ENCODE results near the gene ERN1. TPM values are rescaled to one million over a fixed set of nuclear protein-coding genes. Genes with fewer than 3 reads are reported as not detected.

Gene ERN1
- total and polyA plus RNA-seq, 2 of the 13 experiments (the other 11 are each of a cell fraction or from before 2014, with no cell fraction given) = 6.0 to 12.7 TPM

GRCh38 chr17:64110379-64111152 is 19.4 kb downstream of the ERN1 start:
- Histone ChIP-seq H2AFZ (ENCODE audit: low read length) (no peak overlapping the region), H3K79me2 (ENCODE audit: insufficient read depth, low read length) (peaks cover 29% of the 10 kb centered on the region), H3K36me3 (replicated peaks in 1 of 2; ENCODE audit: control insufficient read depth in 1 of 2, insufficient read depth in 2 of 2, low read length in 2 of 2) (no peaks in the 10 kb centered on the region; a peak in 1 of 5 replicates), H3K4me3 (replicated peaks in 1 of 3; ENCODE audit: insufficient read depth in 1 of 3, low read depth in 2 of 3, low read length in 3 of 3) (no peak overlapping the region), H3K9ac (ENCODE audit: insufficient read depth, low read depth, low read length) (no peak overlapping the region), H3K9me3 (ENCODE audit: low read length) (no peaks in the 10 kb centered on the region), H3K27me3 (ENCODE audit: control insufficient read depth in 1 of 2, insufficient read depth in 2 of 2, low read length in 2 of 2) (no peaks in the 10 kb centered on the region), H3K4me2 (ENCODE audit: low read depth, low read length) (no peak overlapping the region), H4K20me1 (ENCODE audit: insufficient read depth, low read length) (no peaks in the 10 kb centered on the region), H3K27ac (ENCODE audit: extremely low read length, insufficient read depth, low read length) (no peak overlapping the region), H3K4me1 (ENCODE audit: insufficient read depth, low read length) (peaks cover 33% of the 10 kb centered on the region)
- ATAC-seq (no peak), FAIRE-seq (no peak), DNase-seq (ENCODE audit: low spot score) (no peak)
- WGBS (ENCODE audit: low lambda C conversion rate) = 93% methylated on average over 12 of the region's 12 CpGs
- TF ChIP-seq RBM22 (optimal IDR thresholded peaks at IDR 0.05; ENCODE audit: low read length) = no peak
- intact Hi-C loops (cut with micrococcal nuclease; ENCODE audit: unreplicated experiment) (no loop called here), in situ Hi-C loops (cut with HindIII; ENCODE audit: extremely low pct_ligation_motif_present, low pct_unique_long_range_greater_than_20kb) (no loop called here)
- no TSS peak for BruUV-seq (replicated peaks)
- CTCF ChIA-PET (ENCODE audit: low intra/inter-chr PET ratio, low total read pairs) = no interaction called here
- POLR2A ChIA-PET = no interaction called here

GRCh38 chr17:64109400-64109799 is 20.5 kb downstream of the ERN1 start:
- no peak for FAIRE-seq
- 95% methylated on average over 5 of the region's 5 CpGs for WGBS (ENCODE audit: low lambda C conversion rate)
- POLR2A ChIA-PET = no interaction called here
- TF ChIP-seq RNF219 (CRISPR knock-in tag; IDR thresholded peaks at IDR 0.05) (no peak), KLF13 (CRISPR knock-in tag; IDR thresholded peaks at IDR 0.05) (no peak), ELK4 (CRISPR knock-in tag; IDR thresholded peaks at IDR 0.05; ENCODE audit: borderline replicate concordance) (no peak), PRDM4 (CRISPR knock-in tag; IDR thresholded peaks at IDR 0.05; ENCODE audit: borderline replicate concordance) (no peak), FOXC1 (CRISPR knock-in tag; IDR thresholded peaks at IDR 0.05; ENCODE audit: borderline replicate concordance) (no peak), ZNF513 (CRISPR knock-in tag; conservative IDR thresholded peaks at IDR 0.05) (no peak), SMAD1 (CRISPR knock-in tag; IDR thresholded peaks at IDR 0.05; ENCODE audit: borderline replicate concordance, low read depth) (no peak), ZNF30 (CRISPR knock-in tag; IDR thresholded peaks at IDR 0.05) (no peak)

More at GRCh38 chr17:64109400-64109799, 20.5 kb downstream of the ERN1 start:
- no peaks in the 10 kb centered on the region for H3K9me3 ChIP-seq (ENCODE audit: low read length)
- ATAC-seq = no peak
- H3K4me1 ChIP-seq (ENCODE audit: insufficient read depth, low read length) = peaks cover 45% of the 10 kb centered on the region
- in situ Hi-C loops (cut with HindIII; ENCODE audit: extremely low pct_ligation_motif_present, low pct_unique_long_range_greater_than_20kb) (no loop called here), intact Hi-C loops (cut with micrococcal nuclease; ENCODE audit: unreplicated experiment) (no loop called here)
- no peak overlapping the region for H3K9ac ChIP-seq (ENCODE audit: insufficient read depth, low read depth, low read length)
- no peak for DNase-seq (ENCODE audit: low spot score)
- H3K27me3 ChIP-seq (ENCODE audit: control insufficient read depth in 1 of 2, insufficient read depth in 2 of 2, low read length in 2 of 2) = no peaks in the 10 kb centered on the region
- H3K36me3 ChIP-seq (replicated peaks in 1 of 2; ENCODE audit: control insufficient read depth in 1 of 2, insufficient read depth in 2 of 2, low read length in 2 of 2) = no peaks in the 10 kb centered on the region; a peak in 1 of 5 replicates
- H4K20me1 ChIP-seq (ENCODE audit: insufficient read depth, low read length) = no peaks in the 10 kb centered on the region
- CTCF ChIA-PET (ENCODE audit: low intra/inter-chr PET ratio, low total read pairs) = no interaction called here
- H3K4me2 ChIP-seq (ENCODE audit: low read depth, low read length) = no peak overlapping the region
- H2AFZ ChIP-seq (ENCODE audit: low read length) = no peak overlapping the region
- no TSS peak for BruUV-seq (replicated peaks)
- H3K79me2 ChIP-seq (ENCODE audit: insufficient read depth, low read length) = peaks cover 22% of the 10 kb centered on the region
- no peak overlapping the region for H3K27ac ChIP-seq (ENCODE audit: extremely low read length, insufficient read depth, low read length)
- H3K4me3 ChIP-seq (replicated peaks in 1 of 3; ENCODE audit: insufficient read depth in 1 of 3, low read depth in 2 of 3, low read length in 3 of 3) = no peak overlapping the region

Measured in HepG2 (cell line).